Transverse colon (tissue), 4 donors: ENCODE measurements around the gene PUM1. TPM values are rescaled to one million over a fixed set of nuclear protein-coding genes. Genes with fewer than 3 reads are reported as not detected.
"Not testable (repeated sequence)": the region's sequence is repeated elsewhere in the genome, so short reads cannot be mapped to it uniquely, and the experiment has no call there.

Source experiments
- DNase-seq: peaks from one replicate; pipeline ENCODE4 v3.0.0-alpha.2; 2019
- H3K27ac ChIP-seq, 4 donors: fragments of 200-600 bp; sonication (generic); 2 replicates each; pipeline ENCODE4 v1.5.1; 2016 to 2018; ENCODE audit warnings: inconsistent platforms in 4 of 4
- H3K27me3 ChIP-seq: fragments of 200-600 bp; sonication (generic); 2 replicates; pipeline ENCODE4 v1.5.1; 2017; ENCODE audit warnings: inconsistent platforms
- H3K36me3 ChIP-seq, 4 donors: fragments of 200-600 bp; sonication (generic); 2 replicates each; pipeline ENCODE4 v1.5.1; 2017 to 2019; ENCODE audit warnings: inconsistent platforms in 4 of 4
- H3K4me1 ChIP-seq, 4 donors: fragments of 200-600 bp; sonication (generic); 2 replicates each; pipeline ENCODE4 v1.5.1; 2017 to 2020; ENCODE audit warnings: inconsistent platforms in 4 of 4
- H3K4me3 ChIP-seq, 4 donors: fragments of 200-600 bp; sonication (generic); 1 replicate in 1 of 4; 2 replicates in 3 of 4; pipeline versions ENCODE4 v1.5.1 to v1.6.1; 2017 to 2019; ENCODE audit warnings: inconsistent platforms in 4 of 4
- H3K9me3 ChIP-seq, 2 donors: fragments of 200-600 bp; sonication (generic); 2 replicates each; pipeline ENCODE4 v1.5.1; 2017 to 2019; ENCODE audit warnings: inconsistent platforms in 2 of 2
- CTCF ChIP-seq, 5 experiments: fragments of 200-600 bp in 3 of 5; fragments of 450-650 bp in 2 of 5; sonication (generic) in 3 of 5; IDR thresholded peaks; 1 replicate in 2 of 5; 2 replicates in 3 of 5; pipeline ENCODE4 v1.5.1; 2016 to 2017; ENCODE audit warnings: antibody characterized with exemption in 5 of 5, inconsistent platforms in 3 of 5, mild to moderate bottlenecking in 2 of 5, moderate library complexity in 1 of 5
- EP300 ChIP-seq: sonication (generic); formaldehyde crosslinking; IDR thresholded peaks from one replicate; pipeline ENCODE4 v1.6.1; 2017; ENCODE audit warnings: antibody characterized with exemption, low read depth
- POLR2A ChIP-seq: fragments of 450-650 bp; IDR thresholded peaks from one replicate; pipeline ENCODE4 v1.6.1; 2016; ENCODE audit warnings: antibody characterized with exemption, mild to moderate bottlenecking, moderate library complexity
- POLR2AphosphoS5 ChIP-seq, 3 donors: sonication (generic); formaldehyde crosslinking; IDR thresholded peaks; one replicate each; pipeline ENCODE4 v1.6.1; 2016; ENCODE audit warnings: antibody characterized with exemption in 3 of 3
- WGBS, 2 donors: methylation state at CpG; one replicate each; pipeline ENCODE4 v1.1.5; 2018; ENCODE audit warnings: low coverage in 1 of 2; 5-methylcytosine and 5-hydroxymethylcytosine counted together
- in situ Hi-C, 4 donors: fragments of 200-750 bp; cut with MboI; loops; one replicate each; pipeline versions ENCODE4 v1.15.0 to v1.15.1; 2017; ENCODE audit warnings: low sequenced_read_pairs in 3 of 4, low pct_ligation_motif_present in 1 of 4, low pct_unique_long_range_greater_than_20kb in 1 of 4
- intact Hi-C: fragments of 100-400 bp; cut with DNase I; formaldehyde crosslinking; loops from one replicate; pipeline ENCODE4 v1.15.1; 2023; ENCODE audit warnings: low total_unique reads
- total RNA-seq, 4 donors: library from RNA; depleted of rRNA; stranded (reverse); fragments of >200 nt; gene quantifications; one replicate each; pipeline ENCODE4 v1.1.0, GENCODE V29; 2016

PUM1 gene
- total RNA-seq, 4 donors from 2014 or later = 73.6 to 201 (median 78.5) TPM

- in situ Hi-C loops (no loop called here), intact Hi-C loops (no loop called here)
- TF ChIP-seq POLR2AphosphoS5 (IDR thresholded peaks at IDR 0.05) (no peak), POLR2A (no peak), CTCF (IDR thresholded peaks at IDR 0.05) (no peak), EP300 (no peak)
- Histone ChIP-seq H3K27ac (peak overlapping the region in 1 of 4 donors; percentile 58), H3K27me3 (no peaks in the 10 kb centered on the region), H3K9me3 (no peaks in the 10 kb centered on the region), H3K4me3 (no peak overlapping the region), H3K4me1 (peaks cover 3 to 35% (median 17%) of the 10 kb centered on the region in 4 donors), H3K36me3 (peaks cover 0 to 25% (median 7%) of the 10 kb centered on the region in 4 donors)
- 91% methylated on average over 3 of the region's 3 CpGs for WGBS, 2 donors
- no peak for DNase-seq
These were observed 90.3 kb downstream of the PUM1 start for GRCh38 chr1:30975217-30975616.

GRCh38 chr1:30974536-30974935 lies 91.0 kb downstream of the PUM1 start:
- intact Hi-C loops = no loop called here
- Histone ChIP-seq H3K4me1 (peaks cover 3 to 35% (median 17%) of the 10 kb centered on the region in 4 donors), H3K4me3 (no peak overlapping the region), H3K27me3 (no peaks in the 10 kb centered on the region), H3K27ac (no peak overlapping the region), H3K36me3 (peaks cover 0 to 18% (median 5%) of the 10 kb centered on the region in 4 donors), H3K9me3 (no peaks in the 10 kb centered on the region)
- TF ChIP-seq EP300 (no peak), POLR2A (no peak), POLR2AphosphoS5 (IDR thresholded peaks at IDR 0.05) (no peak), CTCF (IDR thresholded peaks at IDR 0.05) (no peak)
- no peak for DNase-seq
- WGBS, 2 donors = 91 to 95% methylated on average over 4 of the region's 4 CpGs
- in situ Hi-C loops = no loop called here

GRCh38 chr1:30972349-30972748 lies 93.2 kb downstream of the PUM1 start:
- DNase-seq, H3K27ac ChIP-seq, intact Hi-C loops, H3K9me3 ChIP-seq, in situ Hi-C loops, H3K4me3 ChIP-seq, H3K27me3 ChIP-seq: not testable (repeated sequence)
- Histone ChIP-seq H3K4me1 (peaks cover 3 to 31% (median 17%) of the 10 kb centered on the region in 4 donors), H3K36me3 (peaks cover 0 to 19% (median 4%) of the 10 kb centered on the region in 4 donors)
- WGBS, 2 donors = 88 to 100% methylated on average over 1 to 4 of the region's 4 CpGs

GRCh38 chr1:30971496-30971895 lies 94.0 kb downstream of the PUM1 start:
- Histone ChIP-seq H3K4me1 (peaks cover 3 to 29% (median 15%) of the 10 kb centered on the region in 4 donors), H3K4me3 (no peak overlapping the region), H3K27me3 (no peaks in the 10 kb centered on the region), H3K27ac (no peak overlapping the region), H3K9me3 (no peaks in the 10 kb centered on the region), H3K36me3 (peaks cover 0 to 26% (median 7%) of the 10 kb centered on the region in 4 donors)
- no peak for DNase-seq
- in situ Hi-C loops = no loop called here
- intact Hi-C loops = no loop called here
- WGBS, 2 donors = 88 to 89% methylated on average over 2 of the region's 2 CpGs
- TF ChIP-seq CTCF (IDR thresholded peaks at IDR 0.05) = no peak
- no peak for TF ChIP-seq POLR2A
- no peak for TF ChIP-seq EP300
- no peak for TF ChIP-seq POLR2AphosphoS5 (IDR thresholded peaks at IDR 0.05)

GRCh38 chr1:30969903-30970302 lies 95.6 kb downstream of the PUM1 start:
- TF ChIP-seq CTCF (IDR thresholded peaks at IDR 0.05) = no peak
- TF ChIP-seq EP300 = no peak
- TF ChIP-seq POLR2A = no peak
- no peak for TF ChIP-seq POLR2AphosphoS5 (IDR thresholded peaks at IDR 0.05)
- in situ Hi-C loops = no loop called here
- DNase-seq = no peak
- H3K36me3 ChIP-seq = peaks cover 0 to 41% (median 13%) of the 10 kb centered on the region in 4 donors
- no peak overlapping the region for H3K27ac ChIP-seq
- H3K4me1 ChIP-seq = peaks cover 0 to 15% (median 5%) of the 10 kb centered on the region in 4 donors
- no peak overlapping the region for H3K4me3 ChIP-seq
- no peaks in the 10 kb centered on the region for H3K9me3 ChIP-seq
- intact Hi-C loops = no loop called here
- H3K27me3 ChIP-seq = no peaks in the 10 kb centered on the region
